Chondrocyte (in vitro differentiated cells): ENCODE measurements around the gene UBE2B. TPM values are rescaled to one million over a fixed set of nuclear protein-coding genes. Genes with fewer than 3 reads are reported as not detected.
"Not testable (repeated sequence)": the region's sequence is repeated elsewhere in the genome, so short reads cannot be mapped to it uniquely, and the experiment has no call there.

Experiments used
- DNase-seq: peaks from one replicate; pipeline ENCODE4 v3.0.0; 2021; ENCODE audit warnings: mixed read lengths, low spot score
- H3K27ac Mint-ChIP-seq: one replicate; pipeline ENCODE4 v1.8.0; 2021; ENCODE audit warnings: mild to moderate bottlenecking, moderate library complexity, mixed read lengths; ENCODE audit not compliant: unreplicated experiment
- H3K27me3 Mint-ChIP-seq: 2 replicates; pipeline ENCODE4 v1.8.0; 2021; ENCODE audit warnings: low read depth, mixed read lengths
- H3K36me3 Mint-ChIP-seq: 2 replicates; pipeline ENCODE4 v1.8.0; 2021; ENCODE audit warnings: low read depth, mixed read lengths
- H3K4me1 Mint-ChIP-seq: 2 replicates; pipeline ENCODE4 v1.8.0; 2021; ENCODE audit warnings: low read depth, mild to moderate bottlenecking, mixed read lengths
- H3K4me3 Mint-ChIP-seq: one replicate; pipeline ENCODE4 v1.8.0; 2021; ENCODE audit warnings: mild to moderate bottlenecking, moderate library complexity, mixed read lengths; ENCODE audit not compliant: unreplicated experiment
- H3K9me3 Mint-ChIP-seq: 2 replicates; pipeline ENCODE4 v1.8.0; 2021; ENCODE audit warnings: low read depth, mixed read lengths
- CTCF ChIP-seq: fragments of 200-600 bp; sonication (generic); IDR thresholded peaks from 2 replicates; pipeline ENCODE4 v1.5.0; 2021; ENCODE audit warnings: antibody characterized with exemption, mild to moderate bottlenecking, moderate library complexity
- total RNA-seq: library from RNA; stranded (reverse); gene quantifications from 3 replicates; pipeline ENCODE4 v1.2.1, GENCODE V29; 2021

The UBE2B gene
- total RNA-seq, 1 donor from 2014 or later: 93.8 TPM

DNA sequence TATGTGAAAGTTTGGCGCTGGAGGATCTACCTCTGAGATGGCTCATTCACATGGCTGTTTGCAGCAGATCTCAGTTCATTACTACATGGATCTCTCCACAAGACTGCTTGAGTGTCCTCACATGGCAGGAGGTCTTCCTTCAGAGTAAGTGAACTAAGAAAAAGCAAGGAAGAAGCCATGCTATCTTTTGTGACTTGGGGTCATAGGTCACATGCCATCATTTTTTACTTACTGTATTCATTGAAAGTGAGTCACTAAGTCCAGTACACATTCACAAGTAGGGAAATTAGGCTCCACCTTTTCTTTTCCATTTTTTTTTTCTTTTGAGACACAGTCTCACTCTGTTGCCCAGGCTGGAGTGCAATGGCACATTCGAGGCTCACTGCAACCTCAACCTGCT lies 49.0 kb downstream of the UBE2B start:
- Mint-ChIP-seq H3K27ac (no peak overlapping the region), H3K27me3 (peaks cover 2% of the 10 kb centered on the region)
- no peak for DNase-seq

GRCh38 chr5:134421038-134421437 lies 49.7 kb downstream of the UBE2B start:
- not testable (repeated sequence) for H3K27me3 Mint-ChIP-seq, DNase-seq, H3K4me3 Mint-ChIP-seq, H3K9me3 Mint-ChIP-seq, H3K27ac Mint-ChIP-seq, H3K4me1 Mint-ChIP-seq, H3K36me3 Mint-ChIP-seq

More for the DNA sequence above, 49.0 kb downstream of the UBE2B start:
- no peak for TF ChIP-seq CTCF
- no peaks in the 10 kb centered on the region for H3K4me1 Mint-ChIP-seq
- H3K9me3 Mint-ChIP-seq: peaks cover 3% of the 10 kb centered on the region
- H3K4me3 Mint-ChIP-seq: no peak overlapping the region
- H3K36me3 Mint-ChIP-seq: no peaks in the 10 kb centered on the region

DNA sequence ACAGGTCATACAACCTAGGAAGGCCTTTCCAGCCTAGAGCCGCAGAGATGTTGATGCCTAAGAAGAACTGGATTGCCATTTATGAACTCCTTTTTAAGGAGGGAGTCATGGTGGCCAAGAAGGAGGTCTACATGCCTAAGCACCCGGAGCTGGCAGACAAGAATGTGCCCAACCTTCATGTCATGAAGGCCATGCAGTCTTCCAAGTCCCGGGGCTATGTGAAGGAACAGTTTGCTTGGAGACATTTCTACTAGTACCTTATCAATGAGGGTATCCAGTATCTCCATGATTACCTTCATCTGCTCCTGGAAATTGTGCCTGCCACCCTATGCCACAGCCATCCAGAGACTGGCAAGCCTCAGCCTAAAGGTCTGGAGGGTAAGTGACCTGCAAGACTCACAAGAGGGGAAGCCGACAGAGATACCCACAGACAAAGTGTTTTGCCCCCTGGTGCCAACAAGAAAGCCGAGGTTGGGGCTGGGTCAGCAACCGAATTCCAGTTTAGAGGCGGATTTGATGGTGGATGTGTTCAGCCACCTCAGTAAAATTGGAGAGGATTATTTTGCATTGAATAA lies 51.5 kb downstream of the UBE2B start:
- Mint-ChIP-seq H3K27me3 (peaks cover 2% of the 10 kb centered on the region), H3K36me3 (no peaks in the 10 kb centered on the region), H3K27ac (no peak overlapping the region), H3K4me3 (no peak overlapping the region), H3K4me1 (peaks cover 3% of the 10 kb centered on the region), H3K9me3 (peaks cover 3% of the 10 kb centered on the region)
- no peak for TF ChIP-seq CTCF
- DNase-seq: no peak

GRCh38 chr5:134423376-134423775 lies 52.0 kb downstream of the UBE2B start:
- H3K27ac Mint-ChIP-seq: no peak overlapping the region
- H3K4me1 Mint-ChIP-seq: peaks cover 3% of the 10 kb centered on the region
- TF ChIP-seq CTCF: no peak
- H3K27me3 Mint-ChIP-seq: peaks cover 5% of the 10 kb centered on the region
- H3K36me3 Mint-ChIP-seq: no peaks in the 10 kb centered on the region
- peaks cover 3% of the 10 kb centered on the region for H3K9me3 Mint-ChIP-seq
- DNase-seq: no peak
- no peak overlapping the region for H3K4me3 Mint-ChIP-seq

GRCh38 chr5:134426361-134426760 lies 55.0 kb downstream of the UBE2B start:
- Mint-ChIP-seq H3K36me3 (no peaks in the 10 kb centered on the region), H3K27ac (no peak overlapping the region), H3K27me3 (peaks cover 14% of the 10 kb centered on the region), H3K9me3 (no peaks in the 10 kb centered on the region), H3K4me1 (peaks cover 3% of the 10 kb centered on the region), H3K4me3 (no peak overlapping the region)
- no peak for TF ChIP-seq CTCF
- no peak for DNase-seq

DNA sequence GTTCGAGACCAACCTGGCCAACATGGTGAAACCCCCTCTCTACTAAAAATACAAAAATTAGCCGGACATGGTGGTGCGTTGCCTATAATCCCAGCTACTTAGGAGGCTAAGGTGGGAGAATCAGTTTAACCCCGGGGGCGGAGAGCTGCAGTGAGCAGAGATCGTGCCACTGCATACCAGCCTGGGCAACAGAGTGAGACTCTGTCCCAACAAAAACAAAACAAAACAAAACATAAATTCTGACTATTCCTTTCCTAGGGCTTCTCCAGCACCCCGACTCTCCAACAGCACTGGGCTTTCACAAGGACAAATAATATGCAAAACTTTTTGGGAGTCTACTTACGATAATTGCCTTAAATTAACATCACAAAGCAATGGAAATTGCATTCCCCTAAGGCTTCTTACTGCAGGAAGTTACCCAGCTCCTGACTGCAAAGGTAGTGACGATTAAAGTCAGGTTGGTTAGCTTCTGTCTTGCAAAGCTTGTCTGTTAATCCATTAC lies 56.2 kb downstream of the UBE2B start:
- TF ChIP-seq CTCF: no peak
- peaks cover 17% of the 10 kb centered on the region for H3K27me3 Mint-ChIP-seq
- no peak for DNase-seq
- no peaks in the 10 kb centered on the region for H3K9me3 Mint-ChIP-seq
- no peaks in the 10 kb centered on the region for H3K36me3 Mint-ChIP-seq
- no peak overlapping the region for H3K4me3 Mint-ChIP-seq
- peaks cover 3% of the 10 kb centered on the region for H3K4me1 Mint-ChIP-seq
- H3K27ac Mint-ChIP-seq: no peak overlapping the region
